ENCODE data around the gene DHCR7. TPM values are rescaled to one million over a fixed set of nuclear protein-coding genes. Genes with fewer than 3 reads are reported as not detected.

Gene DHCR7
- total and polyA plus RNA-seq, 2 donors from 2014 or later: 17.8 to 35.2 TPM

- TF ChIP-seq CTCF (IDR thresholded peaks at IDR 0.05; ENCODE audit: borderline replicate concordance, extremely low read depth, insufficient read depth): no peak
- Histone ChIP-seq H3K36me3 (ENCODE audit: control insufficient read depth in 2 of 3, insufficient read depth in 3 of 3, low read length in 3 of 3) (peaks cover 2 to 50% (median 39%) of the 10 kb centered on the region in 3 donors), H3K27ac (ENCODE audit: low read depth in 2 of 2, low read length in 2 of 2) (no peak overlapping the region), H3K9ac (ENCODE audit: low read length in 3 of 3) (no peak overlapping the region), H3K4me3 (ENCODE audit: low read length in 3 of 3) (no peak overlapping the region), H3K9me3 (ENCODE audit: control insufficient read depth in 2 of 3, insufficient read depth in 1 of 3, low read length in 3 of 3) (no peaks in the 10 kb centered on the region), H3K27me3 (ENCODE audit: control insufficient read depth, insufficient read depth, low read length) (no peaks in the 10 kb centered on the region), H3K4me1 (ENCODE audit: control insufficient read depth in 2 of 3, insufficient read depth in 2 of 3, low read depth in 1 of 3, low read length in 3 of 3) (no peaks in the 10 kb centered on the region)
- peak in 3 of 5 donors; percentile 18 to 45 (median 21) for DNase-seq
- intact Hi-C loops (cut with DNase I): no loop called here
- no peak for FAIRE-seq
Measured at GRCh38 chr11:71495286-71496230, 47.4 kb upstream of the DHCR7 start.

GRCh38 chr11:71491940-71492339 lies 43.7 kb upstream of the DHCR7 start:
- no peak for FAIRE-seq
- no peak for DNase-seq
- H3K36me3 ChIP-seq (ENCODE audit: control insufficient read depth in 2 of 3, insufficient read depth in 3 of 3, low read length in 3 of 3): peaks cover 0 to 28% (median 21%) of the 10 kb centered on the region in 3 donors

DNA sequence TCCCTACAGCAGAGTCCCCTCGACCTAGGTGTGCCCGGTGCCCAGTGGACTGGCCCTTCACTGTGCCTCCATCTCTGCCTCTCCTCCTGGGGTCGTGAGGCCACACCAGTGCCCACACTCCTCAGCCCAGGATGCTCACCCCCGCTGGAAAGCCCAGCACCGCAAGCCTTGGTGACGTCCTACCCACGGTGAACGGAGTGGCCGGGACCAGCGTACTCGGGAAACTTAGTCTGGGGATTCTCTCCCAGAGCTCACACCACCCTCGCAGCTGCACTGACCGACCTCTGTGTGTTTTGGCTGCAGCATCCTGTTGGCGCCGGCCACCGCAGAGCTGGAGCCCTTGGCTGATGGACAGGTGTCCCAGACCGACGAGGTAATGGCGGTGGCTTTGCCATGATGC lies 43.3 kb upstream of the DHCR7 start:
- no peak for FAIRE-seq
- Histone ChIP-seq H3K4me1 (ENCODE audit: control insufficient read depth in 2 of 3, insufficient read depth in 2 of 3, low read depth in 1 of 3, low read length in 3 of 3) (peaks cover 0 to 2% (median 0%) of the 10 kb centered on the region in 3 donors), H3K36me3 (ENCODE audit: control insufficient read depth in 2 of 3, insufficient read depth in 3 of 3, low read length in 3 of 3) (peaks cover 0 to 28% (median 21%) of the 10 kb centered on the region in 3 donors), H3K27me3 (ENCODE audit: control insufficient read depth, insufficient read depth, low read length) (no peaks in the 10 kb centered on the region), H3K9ac (ENCODE audit: low read length in 3 of 3) (no peak overlapping the region), H3K4me3 (ENCODE audit: low read length in 3 of 3) (no peak overlapping the region), H3K27ac (ENCODE audit: low read depth in 2 of 2, low read length in 2 of 2) (no peak overlapping the region), H3K9me3 (ENCODE audit: control insufficient read depth in 2 of 3, insufficient read depth in 1 of 3, low read length in 3 of 3) (no peaks in the 10 kb centered on the region)
- no peak for TF ChIP-seq CTCF (IDR thresholded peaks at IDR 0.05; ENCODE audit: borderline replicate concordance, extremely low read depth, insufficient read depth)
- no peak for DNase-seq
- intact Hi-C loops (cut with DNase I): no loop called here

More at GRCh38 chr11:71491940-71492339, 43.7 kb upstream of the DHCR7 start:
- intact Hi-C loops (cut with DNase I): no loop called here
- no peak overlapping the region for H3K9ac ChIP-seq (ENCODE audit: low read length in 3 of 3)
- no peak for TF ChIP-seq CTCF (IDR thresholded peaks at IDR 0.05; ENCODE audit: borderline replicate concordance, extremely low read depth, insufficient read depth)
- no peaks in the 10 kb centered on the region for H3K27me3 ChIP-seq (ENCODE audit: control insufficient read depth, insufficient read depth, low read length)
- no peaks in the 10 kb centered on the region for H3K9me3 ChIP-seq (ENCODE audit: control insufficient read depth in 2 of 3, insufficient read depth in 1 of 3, low read length in 3 of 3)
- H3K4me3 ChIP-seq (ENCODE audit: low read length in 3 of 3): no peak overlapping the region
- no peak overlapping the region for H3K27ac ChIP-seq (ENCODE audit: low read depth in 2 of 2, low read length in 2 of 2)
- H3K4me1 ChIP-seq (ENCODE audit: control insufficient read depth in 2 of 3, insufficient read depth in 2 of 3, low read depth in 1 of 3, low read length in 3 of 3): peaks cover 0 to 2% (median 0%) of the 10 kb centered on the region in 3 donors
